Urothelium cell line (cell line): Measurements from ENCODE around the gene CAMK1D.

Experiments
- DNase-seq: peaks from one replicate; pipeline ENCODE4 v3.0.0; 2011; ENCODE audit warnings: low spot score, mixed read lengths
- FAIRE-seq: peaks from 2 replicates; lab custom pipeline; 2011; peaks lifted over from hg19 to GRCh38; lab: Jason Lieb, UNC

CAMK1D gene

GRCh38 chr10:12670004-12670403 lies 320.7 kb downstream of the CAMK1D start:
- FAIRE-seq (no peak), DNase-seq (no peak)

GRCh38 chr10:12675186-12675585 lies 325.8 kb downstream of the CAMK1D start:
- FAIRE-seq (no peak), DNase-seq (no peak)

DNA sequence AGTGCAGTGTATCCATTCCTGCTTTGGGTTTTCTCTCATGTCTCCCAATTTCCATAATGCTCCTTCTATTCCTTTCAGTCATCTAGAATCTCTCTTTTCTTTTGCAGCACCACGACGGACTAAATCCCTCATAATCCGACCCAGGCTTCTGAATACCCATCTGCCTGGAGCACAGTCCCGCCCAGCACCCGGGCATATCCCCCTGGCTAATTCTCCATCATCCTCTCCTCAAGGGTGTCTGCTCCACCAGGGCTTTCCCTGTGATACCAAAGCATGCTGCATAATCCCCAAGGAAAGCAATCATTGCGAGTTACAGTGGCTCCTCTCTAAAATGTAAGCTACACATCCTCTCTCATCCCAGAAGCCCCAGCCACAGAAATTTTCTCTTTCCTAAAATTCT lies 330.3 kb downstream of the CAMK1D start:
- DNase-seq (no peak), FAIRE-seq (no peak)

DNA sequence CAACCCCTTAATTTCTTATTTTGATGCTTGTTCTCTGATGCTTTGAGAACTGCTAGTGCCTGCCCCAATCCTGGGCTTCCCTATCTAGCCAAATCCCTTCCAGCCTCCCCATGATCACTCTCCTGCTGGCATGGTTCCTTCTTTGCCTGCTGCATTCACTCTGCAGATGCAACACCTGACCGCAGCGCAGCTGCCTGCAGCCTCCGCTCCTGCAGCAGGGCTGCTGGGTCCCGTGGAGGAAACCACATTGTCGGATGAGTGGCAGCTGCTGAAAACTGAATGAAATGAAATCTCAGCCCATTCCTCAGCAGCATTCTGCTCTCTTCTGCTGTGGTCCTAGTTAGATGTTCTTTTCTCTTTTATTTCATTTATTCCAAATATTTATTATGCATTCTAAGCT lies 331.9 kb downstream of the CAMK1D start:
- DNase-seq (no peak), FAIRE-seq (no peak)

DNA sequence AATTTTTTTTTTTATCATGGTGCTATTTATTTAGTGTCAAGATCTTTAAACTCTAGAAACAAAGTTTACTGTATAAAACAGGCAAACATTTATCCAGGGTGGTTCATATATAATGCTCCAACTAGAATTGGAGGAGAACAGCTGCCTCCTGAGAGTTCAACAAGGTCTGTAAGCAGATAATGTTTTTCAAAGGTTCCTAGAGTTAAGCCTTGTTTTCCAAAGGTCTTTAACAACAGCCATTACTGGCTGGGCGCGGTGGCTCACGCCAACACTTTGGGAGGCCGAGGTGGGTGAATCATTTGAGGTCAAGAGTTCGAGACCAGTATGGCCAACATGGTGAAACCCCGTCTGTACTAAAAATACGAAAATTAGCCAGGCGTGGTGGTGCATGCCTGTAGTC lies 335.4 kb downstream of the CAMK1D start:
- FAIRE-seq (no peak), DNase-seq (no peak)

- no peak for DNase-seq
- FAIRE-seq, result no peak
Measured at GRCh38 chr10:12685261-12686058, 336.1 kb downstream of the CAMK1D start.

GRCh38 chr10:12687996-12688395 lies 338.6 kb downstream of the CAMK1D start:
- FAIRE-seq (no peak), DNase-seq (no peak)

DNA sequence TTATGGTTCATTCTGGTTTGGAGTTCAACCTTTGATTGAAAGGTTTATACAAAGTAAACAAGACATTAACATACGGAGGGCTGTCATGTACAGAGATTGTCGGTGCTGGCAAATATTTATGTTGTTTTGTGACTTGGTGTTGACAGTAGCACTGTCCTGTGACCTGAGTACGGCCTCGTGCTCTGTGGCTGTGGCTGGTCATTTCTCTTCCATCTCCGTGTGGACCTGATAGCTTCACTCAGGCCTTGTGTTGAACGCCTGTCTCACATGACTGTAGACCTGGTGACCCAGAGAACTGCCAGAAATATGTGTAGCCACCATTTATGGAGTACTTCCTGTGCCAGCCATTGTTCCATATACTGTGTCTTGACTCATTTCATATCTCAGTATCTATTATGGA lies 340.5 kb downstream of the CAMK1D start:
- FAIRE-seq (no peak), DNase-seq (no peak)

DNA sequence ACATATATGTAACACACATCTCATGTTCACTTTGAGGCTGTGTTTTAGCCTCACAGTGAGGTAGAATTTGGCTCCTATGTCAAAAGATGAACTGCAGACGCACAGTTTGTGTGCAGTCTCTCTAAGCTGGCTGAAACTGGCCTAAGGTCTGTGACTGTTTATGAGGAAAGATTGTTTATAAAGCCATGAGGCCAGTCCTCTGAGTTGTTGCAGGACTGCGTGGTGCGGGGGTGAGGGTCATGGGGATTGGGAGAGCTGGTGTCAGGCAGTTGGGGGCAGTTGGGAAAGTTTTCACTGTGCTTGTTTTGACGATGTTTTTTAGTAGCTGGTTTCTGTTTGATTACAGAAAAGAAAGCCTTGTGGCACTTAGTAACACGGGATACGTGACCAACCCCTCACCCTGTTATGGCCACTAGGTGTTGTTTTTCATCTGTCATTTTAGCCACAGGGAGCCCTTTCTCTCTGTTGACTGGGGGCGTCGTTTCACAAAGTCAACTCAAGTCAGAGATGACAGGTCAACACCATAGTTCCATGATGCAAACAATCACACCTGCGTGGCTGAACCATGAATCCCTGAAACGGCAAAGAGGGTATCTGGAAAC lies 341.3 kb downstream of the CAMK1D start:
- no peak for FAIRE-seq
- DNase-seq, result no peak

GRCh38 chr10:12691596-12691995 lies 342.2 kb downstream of the CAMK1D start:
- FAIRE-seq, result no peak
- no peak for DNase-seq

DNA sequence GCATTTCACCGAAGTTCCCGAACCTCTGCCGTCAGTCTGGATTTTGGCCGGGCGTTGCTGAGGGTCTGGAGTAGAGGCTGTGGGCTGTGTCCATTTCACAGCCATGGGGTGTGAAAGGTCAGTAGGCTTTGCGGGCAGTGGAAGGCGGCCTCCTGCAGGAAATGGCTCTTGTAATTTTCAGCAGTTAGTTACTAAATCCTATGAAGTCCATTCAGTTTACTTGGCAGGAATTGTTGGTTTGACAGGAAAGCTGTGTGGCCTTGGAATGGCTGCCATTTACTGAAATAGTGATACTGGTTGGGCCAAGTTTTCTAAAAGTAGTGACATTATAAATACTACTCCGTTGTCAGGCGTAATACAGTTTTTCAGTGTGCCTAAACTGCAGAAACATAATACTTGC lies 348.4 kb downstream of the CAMK1D start:
- FAIRE-seq (no peak), DNase-seq (no peak)

DNA sequence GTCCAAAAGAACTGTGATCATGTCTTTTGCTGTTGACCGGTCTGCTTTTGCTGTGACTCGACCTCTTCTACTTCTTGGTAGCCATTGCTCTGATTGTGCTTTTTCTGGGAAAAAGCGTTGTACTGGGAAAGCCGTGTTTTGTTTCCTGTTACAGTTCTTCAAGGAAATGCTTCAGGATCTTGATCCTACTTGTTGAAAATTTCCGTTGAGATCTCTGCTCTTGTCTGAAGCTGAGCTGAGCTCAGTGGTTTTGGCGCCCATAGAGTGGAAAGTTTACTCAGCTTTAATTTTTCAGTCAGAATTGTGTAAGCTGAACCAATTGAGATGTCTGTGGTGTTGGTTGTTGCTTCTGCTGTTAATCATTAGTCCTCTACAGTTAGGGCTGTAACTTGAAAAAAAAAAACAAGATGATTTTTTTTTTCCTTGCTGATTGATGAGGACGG lies 349.9 kb downstream of the CAMK1D start:
- DNase-seq (no peak), FAIRE-seq (no peak)

DNA sequence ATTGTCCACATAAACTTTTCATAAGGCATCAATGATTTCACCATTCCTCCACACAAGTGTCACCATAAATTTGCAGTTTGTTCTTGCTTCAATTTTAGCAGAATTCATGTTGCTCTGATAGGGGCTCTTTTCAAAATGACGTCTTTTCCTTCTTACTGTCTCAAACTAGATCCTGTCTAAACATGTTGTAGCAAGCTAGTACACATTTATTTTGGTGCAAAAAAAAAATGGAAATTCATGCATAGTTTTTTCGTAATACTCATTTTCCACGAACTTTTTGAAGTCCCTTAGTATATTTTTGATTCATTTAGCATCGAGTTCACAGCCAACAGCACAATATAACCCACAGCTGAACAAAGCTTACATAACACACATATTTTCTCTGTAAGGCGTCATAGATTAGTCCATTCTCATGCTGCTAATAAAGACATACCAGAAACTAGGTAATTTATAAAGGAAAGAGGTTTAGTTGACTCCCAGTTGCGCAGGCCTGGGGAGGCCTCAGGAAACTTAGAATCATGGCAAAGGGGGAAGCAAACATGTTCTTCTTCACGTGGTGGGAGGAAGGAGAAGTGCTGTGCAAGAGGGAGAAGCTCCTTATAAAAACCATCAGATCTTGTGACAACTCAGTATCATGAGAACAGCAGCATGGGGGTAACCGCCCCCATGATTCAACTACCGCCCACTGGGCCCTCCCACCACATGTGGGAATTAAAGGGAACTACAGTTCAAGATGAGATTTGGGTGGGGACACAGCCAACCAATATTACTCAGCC lies 350.6 kb downstream of the CAMK1D start:
- FAIRE-seq, result no peak

DNA sequence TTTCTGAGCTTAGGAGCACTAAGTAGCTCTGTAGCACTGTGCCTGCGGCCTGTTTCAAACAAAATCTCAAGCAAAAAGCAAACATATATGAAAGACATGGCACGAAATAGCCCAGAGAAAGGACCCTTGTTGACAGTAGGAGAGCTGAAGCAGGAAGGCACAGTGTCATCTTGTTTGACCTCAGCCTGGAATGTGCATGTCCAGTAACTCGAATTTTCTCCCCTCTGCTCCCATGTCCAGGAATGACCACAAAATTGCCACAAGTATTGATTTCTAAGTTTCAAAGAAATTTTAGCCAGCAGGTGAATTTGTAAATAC lies 351.2 kb downstream of the CAMK1D start:
- FAIRE-seq (no peak), DNase-seq (no peak)

More for the DNA sequence above, 350.6 kb downstream of the CAMK1D start:
- DNase-seq, result no peak

DNA sequence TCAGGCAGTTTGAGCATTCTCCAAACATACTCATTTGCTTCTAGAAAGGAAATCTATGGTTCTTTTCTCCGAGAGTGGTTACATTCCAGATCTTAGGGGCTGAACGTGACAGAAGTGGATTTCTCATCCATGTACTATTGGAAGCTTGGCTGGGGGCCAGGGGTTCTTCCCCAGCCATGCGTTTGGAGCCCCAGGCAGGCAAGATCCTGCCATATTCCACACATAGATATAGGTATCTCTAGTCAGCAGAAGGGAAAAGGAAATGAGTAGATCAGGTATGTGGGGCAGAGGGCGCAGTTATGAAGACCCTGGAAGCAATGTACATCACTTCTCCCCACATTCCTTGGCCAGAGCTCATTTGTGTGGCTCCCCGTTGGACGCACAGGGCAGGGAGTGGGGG lies 352.3 kb downstream of the CAMK1D start:
- FAIRE-seq (no peak), DNase-seq (no peak)

GRCh38 chr10:12702215-12702770 lies 352.9 kb downstream of the CAMK1D start:
- FAIRE-seq, result peak; percentile 73
- DNase-seq, result no peak

GRCh38 chr10:12703126-12703525 lies 353.8 kb downstream of the CAMK1D start:
- FAIRE-seq, result no peak
- DNase-seq, result no peak

DNA sequence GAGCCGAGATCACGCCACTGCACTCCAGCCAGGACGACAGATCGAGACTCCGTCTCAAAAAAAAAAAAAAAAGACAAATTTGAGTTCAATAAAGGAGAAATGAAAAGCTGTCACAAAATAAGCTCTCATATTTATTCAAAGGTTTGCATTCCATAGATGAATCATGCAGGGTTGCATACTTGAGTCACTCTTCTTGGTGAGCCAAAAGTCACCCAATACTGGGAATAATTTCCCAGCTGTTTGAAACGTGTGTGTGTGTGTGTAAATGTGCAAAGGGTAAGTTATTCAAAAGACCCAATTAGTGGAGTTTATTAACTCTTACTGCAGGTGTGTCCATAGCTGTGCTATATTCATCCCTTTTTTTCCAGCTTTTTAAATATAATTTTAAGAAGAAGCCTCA lies 354.5 kb downstream of the CAMK1D start:
- DNase-seq, result peak; percentile 57
- FAIRE-seq, result peak; percentile 44

- FAIRE-seq (no peak), DNase-seq (no peak)
Measured at GRCh38 chr10:12704488-12704887, 355.1 kb downstream of the CAMK1D start.

DNA sequence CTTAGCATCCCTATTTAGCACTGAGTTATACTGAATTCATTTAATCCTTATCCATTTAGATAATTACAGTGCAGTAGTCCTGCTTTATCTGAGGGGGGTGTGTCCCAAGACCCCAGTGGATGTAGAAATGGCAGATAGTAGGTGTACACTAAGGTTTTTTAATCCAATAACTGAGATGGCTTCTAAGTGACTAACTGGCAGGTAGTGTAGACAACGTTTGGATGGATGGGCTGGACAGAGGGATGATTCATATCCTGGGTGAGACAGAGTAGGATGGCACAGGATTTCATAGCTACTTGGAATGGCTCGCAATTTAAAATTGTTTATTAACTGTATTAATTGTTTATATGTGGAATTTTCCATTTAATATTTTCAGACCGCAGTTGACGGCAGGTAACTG lies 356.6 kb downstream of the CAMK1D start:
- DNase-seq, result no peak
- FAIRE-seq, result no peak

DNA sequence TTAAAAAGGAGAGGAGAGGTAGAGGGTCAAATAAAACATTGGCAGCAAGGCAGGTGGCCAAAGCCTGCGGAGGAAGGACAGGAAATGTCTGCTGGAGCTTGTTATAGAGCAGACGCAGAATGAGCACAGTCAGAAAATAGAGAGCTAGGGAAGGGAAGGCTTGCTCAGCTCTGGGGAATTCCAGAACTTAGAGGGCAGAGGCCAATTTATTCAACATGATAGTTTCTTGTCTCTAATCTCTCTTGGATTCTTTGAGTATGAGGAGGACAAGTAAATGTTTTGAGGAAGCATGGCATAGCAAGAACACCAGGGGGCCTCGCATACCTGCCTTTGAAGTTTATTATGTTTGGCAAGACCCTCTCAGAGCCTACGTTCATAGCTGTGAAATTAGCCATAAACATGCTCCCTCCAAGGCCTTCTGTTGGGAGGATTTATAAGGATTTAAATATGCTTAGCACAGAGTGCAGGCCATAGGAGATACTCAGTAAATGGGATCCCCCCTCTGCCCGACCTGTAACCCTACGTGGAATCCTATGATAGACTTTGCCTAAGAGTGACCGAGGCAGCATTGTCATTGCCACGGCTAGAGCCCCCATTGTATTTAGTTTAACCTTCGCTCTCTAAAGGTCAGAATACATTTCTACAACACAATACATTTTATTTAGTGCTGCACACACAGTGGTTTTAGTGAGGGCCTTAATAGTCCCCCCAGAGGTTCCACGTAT lies 358.3 kb downstream of the CAMK1D start:
- no peak for FAIRE-seq
- DNase-seq, result peak; percentile 43
